ENCODE measurements around the gene CACNA1D.

DNA sequence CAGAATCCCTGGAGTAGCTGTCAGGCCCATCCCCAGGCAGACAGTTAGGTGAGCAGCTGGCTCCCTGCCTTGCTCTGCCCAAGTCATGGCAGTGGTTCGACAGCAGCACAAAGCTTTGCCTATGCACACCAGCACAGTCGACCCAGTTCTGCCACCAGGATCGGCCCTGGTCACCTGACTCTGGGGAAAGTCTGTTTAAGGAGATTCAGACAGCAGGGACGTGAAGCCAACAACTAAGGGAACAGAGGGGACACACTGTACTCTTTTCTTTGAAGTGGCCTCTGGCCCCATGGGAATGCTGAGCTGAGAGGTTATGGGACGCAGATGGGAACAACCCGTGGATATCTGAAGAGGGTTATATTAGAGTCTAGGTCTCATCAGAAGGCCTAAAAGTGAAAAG lies 217.0 kb downstream of the CACNA1D start:
- TF ChIP-seq EP300 (IDR thresholded peaks at IDR 0.05): no peak
- TF ChIP-seq, protein P1, sequence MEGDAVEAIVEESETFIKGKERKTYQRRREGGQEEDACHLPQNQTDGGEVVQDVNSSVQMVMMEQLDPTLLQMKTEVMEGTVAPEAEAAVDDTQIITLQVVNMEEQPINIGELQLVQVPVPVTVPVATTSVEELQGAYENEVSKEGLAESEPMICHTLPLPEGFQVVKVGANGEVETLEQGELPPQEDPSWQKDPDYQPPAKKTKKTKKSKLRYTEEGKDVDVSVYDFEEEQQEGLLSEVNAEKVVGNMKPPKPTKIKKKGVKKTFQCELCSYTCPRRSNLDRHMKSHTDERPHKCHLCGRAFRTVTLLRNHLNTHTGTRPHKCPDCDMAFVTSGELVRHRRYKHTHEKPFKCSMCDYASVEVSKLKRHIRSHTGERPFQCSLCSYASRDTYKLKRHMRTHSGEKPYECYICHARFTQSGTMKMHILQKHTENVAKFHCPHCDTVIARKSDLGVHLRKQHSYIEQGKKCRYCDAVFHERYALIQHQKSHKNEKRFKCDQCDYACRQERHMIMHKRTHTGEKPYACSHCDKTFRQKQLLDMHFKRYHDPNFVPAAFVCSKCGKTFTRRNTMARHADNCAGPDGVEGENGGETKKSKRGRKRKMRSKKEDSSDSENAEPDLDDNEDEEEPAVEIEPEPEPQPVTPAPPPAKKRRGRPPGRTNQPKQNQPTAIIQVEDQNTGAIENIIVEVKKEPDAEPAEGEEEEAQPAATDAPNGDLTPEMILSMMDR (IDR thresholded peaks at IDR 0.05): no peak

Measured in esophagus muscularis mucosa (tissue), 3 donors.